GM19043 (cell line): Measurements from ENCODE around the gene ICAM1.
A peak's percentile ranks its signal among the peaks of the same experiment; 100 is the strongest.
"Not testable (repeated sequence)": the region's sequence is repeated elsewhere in the genome, so short reads cannot be mapped to it uniquely, and the experiment has no call there.

Source experiments
- ATAC-seq: cut with Tn5 transposase; IDR thresholded peaks from one replicate; pipeline ENCODE4 v1.9.1; 2021; ENCODE audit warnings: low read depth; ENCODE audit not compliant: unreplicated experiment

Gene ICAM1

DNA sequence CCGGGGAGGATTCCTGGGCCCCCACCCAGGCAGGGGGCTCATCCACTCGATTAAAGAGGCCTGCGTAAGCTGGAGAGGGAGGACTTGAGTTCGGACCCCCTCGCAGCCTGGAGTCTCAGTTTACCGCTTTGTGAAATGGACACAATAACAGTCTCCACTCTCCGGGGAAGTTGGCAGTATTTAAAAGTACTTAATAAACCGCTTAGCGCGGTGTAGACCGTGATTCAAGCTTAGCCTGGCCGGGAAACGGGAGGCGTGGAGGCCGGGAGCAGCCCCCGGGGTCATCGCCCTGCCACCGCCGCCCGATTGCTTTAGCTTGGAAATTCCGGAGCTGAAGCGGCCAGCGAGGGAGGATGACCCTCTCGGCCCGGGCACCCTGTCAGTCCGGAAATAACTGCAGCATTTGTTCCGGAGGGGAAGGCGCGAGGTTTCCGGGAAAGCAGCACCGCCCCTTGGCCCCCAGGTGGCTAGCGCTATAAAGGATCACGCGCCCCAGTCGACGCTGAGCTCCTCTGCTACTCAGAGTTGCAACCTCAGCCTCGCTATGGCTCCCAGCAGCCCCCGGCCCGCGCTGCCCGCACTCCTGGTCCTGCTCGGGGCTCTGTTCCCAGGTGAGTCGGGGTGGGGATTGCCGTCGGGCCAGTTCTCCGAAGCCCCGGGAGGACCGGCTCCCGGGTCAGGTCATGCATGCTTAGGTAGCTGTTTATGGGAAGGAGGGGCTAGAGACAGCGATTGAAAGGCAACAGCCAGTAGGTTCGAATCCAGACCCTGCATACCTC lies at the start of gene ICAM1:
Gene ICAM1, plus strand, starts transcription at position 505 of the 779 bp plus-strand sequence. Its CDS starts 40 bp downstream, at position 545.
- ATAC-seq, result peak; percentile 44

GRCh38 chr19:10222201-10222890 lies 48.6 kb upstream of the ICAM1 start:
- ATAC-seq, result no peak

DNA sequence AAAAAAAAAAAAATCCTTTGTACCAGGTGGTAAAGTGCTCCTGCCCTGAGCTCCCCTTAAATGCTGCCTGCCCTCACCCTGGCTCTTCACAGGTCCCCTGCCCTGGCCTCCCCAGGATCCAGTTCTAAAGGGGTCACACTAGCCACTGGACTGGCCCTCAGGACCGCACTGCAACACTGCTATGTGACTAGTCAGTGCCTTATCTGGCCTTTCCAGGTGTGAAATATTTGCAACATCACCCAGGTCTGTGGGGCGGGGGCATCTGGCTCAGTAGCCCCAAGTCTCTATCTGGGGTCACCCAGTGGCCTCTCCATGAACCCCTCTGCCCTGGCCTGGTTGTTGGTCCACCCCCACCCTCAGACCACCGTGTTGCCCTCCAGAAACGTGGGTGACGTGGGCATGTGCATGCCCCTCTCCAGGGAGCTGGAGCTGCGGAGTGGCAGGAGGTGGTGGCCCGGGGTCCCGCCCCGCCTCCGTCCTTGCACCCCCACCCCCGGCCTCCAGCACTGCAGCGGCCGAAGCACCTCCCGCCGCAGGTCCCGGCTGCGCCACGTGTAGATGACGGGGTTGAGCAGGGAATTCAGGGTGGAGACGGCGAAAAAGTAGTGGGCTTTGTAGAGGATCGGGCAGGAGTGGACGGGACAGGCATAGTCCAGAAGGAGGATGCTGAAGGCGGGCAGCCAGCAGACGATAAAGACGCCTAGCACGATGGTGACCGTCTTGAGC lies 47.3 kb upstream of the ICAM1 start:
- no peak for ATAC-seq

DNA sequence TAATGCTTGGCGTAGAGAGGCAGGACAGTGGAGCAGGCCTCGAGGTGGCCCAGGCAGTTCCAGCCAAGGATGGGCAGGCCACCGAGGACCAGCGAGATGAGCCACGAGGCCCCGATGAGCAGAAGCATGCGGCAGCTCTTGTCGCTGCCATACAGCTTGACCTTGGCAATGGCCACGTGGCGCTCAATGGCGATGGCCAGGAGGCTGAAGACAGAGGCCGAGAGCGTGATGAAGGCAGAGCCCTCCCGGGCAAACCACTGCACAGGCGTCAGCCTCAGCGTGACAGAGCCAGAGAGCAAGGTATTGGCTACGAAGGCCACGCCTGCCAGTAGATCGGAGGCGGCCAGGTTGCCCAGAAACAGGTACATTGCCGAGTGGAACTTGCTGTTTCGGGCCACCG lies 46.6 kb upstream of the ICAM1 start:
- ATAC-seq, result no peak

GRCh38 chr19:10226021-10226375 lies 44.9 kb upstream of the ICAM1 start:
- ATAC-seq, result no peak

DNA sequence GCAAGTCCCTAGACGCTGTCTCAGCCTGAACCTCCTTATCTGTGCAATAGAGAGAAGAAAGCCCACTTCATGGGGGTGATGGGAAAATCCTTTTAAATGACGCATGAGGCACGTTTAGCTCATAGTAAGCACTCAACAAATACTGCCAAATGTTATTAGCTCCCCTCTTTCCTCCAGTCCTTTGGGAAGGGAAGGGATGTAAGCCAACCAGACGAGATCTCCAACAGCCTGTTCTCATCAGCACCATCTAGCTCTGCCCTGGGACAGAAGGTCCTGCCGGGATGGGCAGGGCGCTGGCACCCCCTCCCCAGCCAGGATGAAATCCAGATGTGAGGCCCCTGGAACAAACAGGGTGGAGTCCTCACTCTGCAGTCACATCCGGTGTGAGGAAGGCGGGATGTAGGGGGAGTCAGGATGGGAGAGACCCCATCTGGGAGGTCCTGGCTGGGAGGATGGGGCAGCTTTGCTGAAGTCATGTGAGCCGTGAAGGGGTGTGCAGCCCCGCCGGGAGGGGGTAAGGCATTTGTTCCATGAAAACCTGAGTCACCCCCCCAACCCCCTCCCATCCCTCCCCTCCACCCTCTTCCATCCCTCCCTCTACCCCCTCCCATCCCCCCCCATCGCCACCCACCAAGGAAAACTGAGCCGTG lies 44.4 kb upstream of the ICAM1 start:
- ATAC-seq, result no peak

DNA sequence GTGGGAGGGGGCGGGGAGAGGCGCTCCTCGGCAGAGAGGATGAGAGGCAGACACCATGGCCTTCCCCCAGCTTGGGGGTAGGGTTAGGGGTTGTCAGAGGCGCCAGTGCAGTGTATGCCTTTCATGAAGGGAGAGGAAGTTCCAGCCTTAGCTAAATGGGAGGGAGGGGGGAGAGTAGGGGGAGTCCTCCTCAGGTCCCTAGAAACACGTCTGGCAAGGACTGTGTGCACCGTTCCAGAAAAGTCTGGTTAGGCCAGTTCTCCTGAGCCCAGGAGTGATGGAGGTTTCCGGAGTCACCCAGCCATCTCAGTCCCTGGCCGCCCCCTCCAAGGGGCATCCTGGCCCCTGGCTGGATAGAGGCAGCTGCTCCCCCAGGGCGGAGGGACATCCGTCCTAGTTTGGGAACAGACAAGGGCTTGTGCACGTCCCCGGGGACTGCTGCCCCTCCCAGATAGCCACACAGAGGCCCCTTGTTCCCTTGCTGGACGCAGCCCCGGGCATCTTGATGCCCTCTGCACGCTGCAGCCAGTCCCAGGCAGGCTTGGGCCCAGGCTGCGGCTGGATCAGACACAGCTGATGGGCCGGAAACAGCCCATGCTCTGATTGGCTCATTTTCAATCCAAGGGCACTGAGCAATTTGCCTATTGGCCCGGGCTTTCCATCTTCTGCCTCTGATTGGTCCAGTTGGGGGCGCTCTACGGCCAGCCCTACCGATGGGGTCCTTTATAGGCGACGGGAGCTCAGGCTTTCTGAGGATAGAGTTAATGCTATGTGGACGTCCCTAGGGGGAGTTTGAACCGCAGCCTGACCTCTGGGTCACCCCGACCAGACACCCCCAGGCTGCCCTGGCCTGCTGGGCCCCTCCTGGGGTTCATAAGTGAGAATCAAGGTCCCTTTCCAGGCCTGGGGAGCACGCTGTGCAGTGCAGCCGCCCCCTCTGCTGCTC lies 43.6 kb upstream of the ICAM1 start:
- no peak for ATAC-seq

DNA sequence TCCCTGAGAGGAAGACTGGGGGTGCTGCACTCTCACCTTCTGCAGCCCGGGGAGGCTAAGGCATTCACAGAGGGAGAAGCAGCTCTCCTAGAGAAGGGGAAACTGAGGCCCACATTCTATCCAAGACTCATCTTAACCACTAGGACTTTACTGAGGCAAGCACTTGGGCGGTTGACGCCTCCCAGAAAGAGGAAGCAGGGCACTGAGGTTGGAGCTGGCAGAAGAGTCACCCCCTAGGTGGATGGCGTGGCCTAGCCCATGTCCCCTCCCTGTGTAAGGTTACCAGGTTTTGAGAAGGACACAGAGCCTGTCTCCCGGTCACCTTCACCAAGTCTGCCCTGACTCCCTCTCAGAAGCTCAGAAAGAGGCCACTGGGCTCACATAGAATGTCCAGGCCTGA lies 42.5 kb upstream of the ICAM1 start:
- ATAC-seq, result no peak

- ATAC-seq, result no peak
Measured at GRCh38 chr19:10228920-10229319, 42.0 kb upstream of the ICAM1 start.

DNA sequence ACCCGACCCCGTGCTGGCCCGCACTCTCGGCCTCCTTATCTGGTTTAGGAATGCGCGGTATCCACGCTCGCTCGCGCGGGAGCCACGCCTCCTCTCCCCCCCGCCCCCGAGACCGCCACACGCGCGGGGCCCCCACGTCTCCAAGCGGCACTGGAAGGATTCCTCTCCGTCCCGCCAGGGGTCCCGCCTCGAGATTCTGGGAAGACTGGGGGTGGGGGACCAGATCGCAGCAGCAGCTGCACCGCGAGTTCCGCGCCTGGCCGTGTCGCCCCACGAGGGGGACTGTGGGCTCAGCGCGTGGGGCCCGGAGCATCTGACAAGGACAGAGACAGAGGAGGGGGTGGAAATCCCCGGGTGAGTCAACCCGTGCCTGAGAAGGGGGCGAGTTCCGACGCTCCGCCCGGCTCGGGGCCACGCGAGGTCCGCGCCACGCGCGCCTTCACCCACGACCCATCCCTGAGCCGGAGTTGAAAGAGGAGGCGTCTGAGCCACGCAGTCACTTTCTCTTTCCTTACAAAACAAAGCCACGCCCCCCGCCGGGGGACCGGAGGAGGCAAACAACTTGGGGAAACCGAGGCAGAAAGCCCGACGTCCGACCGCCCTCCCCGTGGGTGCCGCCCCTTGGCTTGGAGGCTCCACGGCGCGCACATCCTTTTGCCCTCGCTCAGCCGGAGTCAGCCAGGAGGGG lies 40.6 kb upstream of the ICAM1 start:
- ATAC-seq, result no peak

DNA sequence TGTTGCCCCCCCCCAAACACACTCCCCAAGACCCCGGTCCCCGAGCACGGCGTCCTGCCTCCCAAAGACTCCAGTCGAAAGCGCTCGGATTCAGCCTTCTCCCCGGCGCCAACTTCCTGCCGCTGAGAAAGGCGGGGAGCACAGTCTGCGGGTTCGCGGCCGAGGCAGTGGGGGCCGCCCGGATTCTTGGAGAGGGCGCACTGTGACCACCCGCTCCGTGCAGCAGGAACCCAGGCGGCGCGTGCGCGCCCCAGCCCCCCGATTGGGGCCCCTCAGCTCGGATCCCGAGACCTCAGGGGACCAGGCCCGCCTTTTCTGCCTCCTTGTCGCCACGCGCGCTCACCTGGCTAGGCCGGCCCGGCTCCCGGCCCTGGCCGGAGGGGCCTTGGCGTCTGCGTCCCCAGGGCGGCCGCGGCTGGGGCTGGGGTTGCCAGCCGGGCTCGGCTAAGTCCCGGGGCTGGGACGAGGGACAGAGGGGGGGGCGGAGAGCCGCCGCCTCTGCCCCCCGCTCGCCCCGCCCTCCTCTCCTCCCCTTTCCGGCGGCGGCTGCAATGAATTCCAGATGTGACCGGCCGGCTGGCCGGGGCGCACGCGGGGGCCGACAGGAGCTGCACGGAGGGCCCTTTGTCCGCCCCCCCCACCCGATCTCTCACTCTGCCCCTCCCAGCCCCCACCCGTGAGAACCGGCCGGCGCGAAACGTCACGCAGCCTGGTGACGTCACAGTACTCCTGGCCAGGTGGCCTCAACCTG lies 39.9 kb upstream of the ICAM1 start, which contains the start of gene S1PR2:
Gene S1PR2, minus strand, starts transcription at position 471 of the 751 bp plus-strand sequence. CDS start 6,426 bp downstream, outside the sequence.
- no peak for ATAC-seq

DNA sequence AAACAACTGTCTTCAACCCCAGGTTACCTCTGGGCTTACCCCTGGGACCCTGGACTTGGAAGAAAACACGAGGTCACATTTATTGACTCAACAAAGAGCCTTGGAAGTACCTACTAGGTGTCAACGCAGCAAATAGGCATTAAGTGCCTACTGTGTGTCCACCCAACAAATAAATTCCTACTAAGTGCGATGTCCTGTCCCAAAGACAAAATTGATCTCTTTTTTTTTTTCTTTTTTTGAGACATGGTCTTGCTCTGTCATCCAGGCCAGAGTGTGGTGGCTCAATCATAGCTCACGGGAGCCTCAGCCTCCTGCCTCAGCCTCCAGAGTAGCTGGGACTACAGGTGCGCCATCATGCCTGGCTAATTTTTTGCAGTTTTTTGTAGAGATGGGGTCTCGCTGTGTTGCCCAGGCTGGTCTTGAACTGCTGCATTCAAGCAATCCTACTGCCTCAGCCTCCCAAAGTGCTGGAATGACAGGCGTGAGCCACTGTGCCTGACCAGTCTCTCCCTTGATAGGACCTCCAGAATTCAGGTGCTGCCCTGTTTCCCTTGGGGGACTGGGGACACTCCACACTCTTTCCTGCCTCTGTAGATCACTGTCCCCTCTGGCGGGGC lies 39.2 kb upstream of the ICAM1 start:
- no peak for ATAC-seq

DNA sequence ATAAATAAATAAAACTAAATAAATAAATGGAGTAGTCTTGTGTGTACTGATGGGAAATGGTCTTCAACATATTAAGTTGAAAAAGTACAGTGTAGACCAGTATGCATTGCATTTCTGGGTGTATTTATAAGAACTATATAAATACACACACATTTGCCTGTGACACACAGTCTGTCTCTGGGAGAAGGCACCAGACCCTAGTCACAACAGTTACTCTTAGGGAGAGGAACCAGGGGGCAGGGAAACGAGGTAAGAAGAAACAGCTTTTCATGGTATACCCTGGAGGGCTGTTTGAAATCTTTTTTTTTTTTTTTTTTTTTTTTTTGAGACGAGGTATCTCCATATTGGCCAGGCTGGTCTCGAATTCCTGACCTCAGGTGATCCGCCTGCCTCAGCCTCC lies 37.0 kb upstream of the ICAM1 start:
- no peak for ATAC-seq

GRCh38 chr19:10235003-10235402 lies 35.9 kb upstream of the ICAM1 start:
- ATAC-seq, result no peak

- ATAC-seq, result not testable (repeated sequence)
Measured at GRCh38 chr19:10235409-10235808, 35.5 kb upstream of the ICAM1 start.

- no peak for ATAC-seq
Measured at GRCh38 chr19:10237702-10238101, 33.2 kb upstream of the ICAM1 start.

GRCh38 chr19:10238172-10238783 lies 32.6 kb upstream of the ICAM1 start:
- no peak for ATAC-seq
